DOHH2 (cell line): Measurements from ENCODE around the gene ANKRD28.

Experiments used
- H3F3A ChIP-seq: fragments of 200-600 bp; sonication (generic), shearing (Covaris generic); 2 replicates; pipeline ENCODE4 v1.6.0; 2016; ENCODE audit warnings: antibody characterized with exemption, mild to moderate bottlenecking; ENCODE audit not compliant: control insufficient read depth, insufficient read depth
- H3K27ac ChIP-seq: fragments of 200-600 bp; sonication (generic); 2 replicates; pipeline ENCODE4 v1.5.1; 2014; ENCODE audit warnings: low read depth, mild to moderate bottlenecking, low read length, moderate library complexity
- H3K27me3 ChIP-seq: fragments of 200-600 bp; sonication (generic); 2 replicates; pipeline ENCODE4 v1.6.1; 2014; ENCODE audit warnings: mild to moderate bottlenecking, low read length, mixed read lengths; ENCODE audit not compliant: control insufficient read depth
- H3K36me3 ChIP-seq: fragments of 200-600 bp; sonication (generic); 2 replicates; pipeline ENCODE4 v1.6.1; 2014; ENCODE audit warnings: mild to moderate bottlenecking, low read length, moderate library complexity, mixed read lengths; ENCODE audit not compliant: control insufficient read depth
- H3K4me1 ChIP-seq: fragments of 200-600 bp; sonication (generic); 2 replicates; pipeline ENCODE4 v1.6.1; 2014; ENCODE audit warnings: mild to moderate bottlenecking, low read length, mixed read lengths; ENCODE audit not compliant: control insufficient read depth
- H3K4me2 ChIP-seq: fragments of 200-600 bp; sonication (generic); 2 replicates; pipeline ENCODE4 v1.6.0; 2014; ENCODE audit warnings: mild to moderate bottlenecking, low read length, moderate library complexity
- H3K4me3 ChIP-seq: fragments of 200-600 bp; sonication (generic); 2 replicates; pipeline ENCODE4 v1.5.1; 2014; ENCODE audit warnings: mild to moderate bottlenecking, low read length, mixed read lengths
- H3K79me2 ChIP-seq: fragments of 200-600 bp; sonication (generic); 2 replicates; pipeline ENCODE4 v1.6.1; 2014; ENCODE audit warnings: mild to moderate bottlenecking, low read length, mixed read lengths; ENCODE audit not compliant: control insufficient read depth
- H3K9me2 ChIP-seq: fragments of 200-600 bp; sonication (generic); replicated peaks from 2 replicates; pipeline ENCODE4 v1.6.1; 2014; ENCODE audit warnings: mild to moderate bottlenecking, low read length, mixed read lengths; ENCODE audit not compliant: control insufficient read depth
- H3K9me3 ChIP-seq: fragments of 200-600 bp; sonication (generic); 2 replicates; pipeline ENCODE4 v1.6.1; 2014; ENCODE audit warnings: antibody characterized with exemption, low read length, mixed read lengths; ENCODE audit not compliant: control insufficient read depth, insufficient read depth
- H4K20me1 ChIP-seq: fragments of 200-600 bp; sonication (generic); 2 replicates; pipeline ENCODE4 v1.6.0; 2014; ENCODE audit warnings: low read depth, mild to moderate bottlenecking, antibody characterized with exemption, low read length, moderate library complexity; ENCODE audit not compliant: control insufficient read depth, insufficient read depth
- EZH2phosphoT487 ChIP-seq: fragments of 200-600 bp; sonication (generic); IDR thresholded peaks from 2 replicates; pipeline ENCODE4 v1.6.1; 2017; ENCODE audit warnings: borderline replicate concordance, mild to moderate bottlenecking, antibody characterized with exemption, low read length, moderate library complexity, mixed read lengths
- TF ChIP-seq, protein P1 (sequence below): fragments of 200-600 bp; sonication (generic); IDR thresholded peaks from one replicate; pipeline ENCODE4 v1.5.1; 2014; ENCODE audit warnings: antibody characterized with exemption, mild to moderate bottlenecking, low read depth, low read length; ENCODE audit not compliant: poor library complexity, severe bottlenecking

The ANKRD28 gene

GRCh38 chr3:15645740-15646501 is 151.9 kb downstream of the ANKRD28 start:
- TF ChIP-seq, protein P1, sequence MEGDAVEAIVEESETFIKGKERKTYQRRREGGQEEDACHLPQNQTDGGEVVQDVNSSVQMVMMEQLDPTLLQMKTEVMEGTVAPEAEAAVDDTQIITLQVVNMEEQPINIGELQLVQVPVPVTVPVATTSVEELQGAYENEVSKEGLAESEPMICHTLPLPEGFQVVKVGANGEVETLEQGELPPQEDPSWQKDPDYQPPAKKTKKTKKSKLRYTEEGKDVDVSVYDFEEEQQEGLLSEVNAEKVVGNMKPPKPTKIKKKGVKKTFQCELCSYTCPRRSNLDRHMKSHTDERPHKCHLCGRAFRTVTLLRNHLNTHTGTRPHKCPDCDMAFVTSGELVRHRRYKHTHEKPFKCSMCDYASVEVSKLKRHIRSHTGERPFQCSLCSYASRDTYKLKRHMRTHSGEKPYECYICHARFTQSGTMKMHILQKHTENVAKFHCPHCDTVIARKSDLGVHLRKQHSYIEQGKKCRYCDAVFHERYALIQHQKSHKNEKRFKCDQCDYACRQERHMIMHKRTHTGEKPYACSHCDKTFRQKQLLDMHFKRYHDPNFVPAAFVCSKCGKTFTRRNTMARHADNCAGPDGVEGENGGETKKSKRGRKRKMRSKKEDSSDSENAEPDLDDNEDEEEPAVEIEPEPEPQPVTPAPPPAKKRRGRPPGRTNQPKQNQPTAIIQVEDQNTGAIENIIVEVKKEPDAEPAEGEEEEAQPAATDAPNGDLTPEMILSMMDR, result no peak
- TF ChIP-seq EZH2phosphoT487, result no peak
- peaks cover 21% of the 10 kb centered on the region for H3K4me1 ChIP-seq
- no peaks in the 10 kb centered on the region for H3K27me3 ChIP-seq
- H3K36me3 ChIP-seq, result no peaks in the 10 kb centered on the region
- no peaks in the 10 kb centered on the region for H3F3A ChIP-seq
- H3K9me2 ChIP-seq, result no peaks in the 10 kb centered on the region
- no peak overlapping the region for H3K4me3 ChIP-seq
- no peak overlapping the region for H3K27ac ChIP-seq
- H3K4me2 ChIP-seq, result no peak overlapping the region
- H3K9me3 ChIP-seq, result no peaks in the 10 kb centered on the region
- no peaks in the 10 kb centered on the region for H3K79me2 ChIP-seq
- H4K20me1 ChIP-seq, result no peaks in the 10 kb centered on the region

DNA sequence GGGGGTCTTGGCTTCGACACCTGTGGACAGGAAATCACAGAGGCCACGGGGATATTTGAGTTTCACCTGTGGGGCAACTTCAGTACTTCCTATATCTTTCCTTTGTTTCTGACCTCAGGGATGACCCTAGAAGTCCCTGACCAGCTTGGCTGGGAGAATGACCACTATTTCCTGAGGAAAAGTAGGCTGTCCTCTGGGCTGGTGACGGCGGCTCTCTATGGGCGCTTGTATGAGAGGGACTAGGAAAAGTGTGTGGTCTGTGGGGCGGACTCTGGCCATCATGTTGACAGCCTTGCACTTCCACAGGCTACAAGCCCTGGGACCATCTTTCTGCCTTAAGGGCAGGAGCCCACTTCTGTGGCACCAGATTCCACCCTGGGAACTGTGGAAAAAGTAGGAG is 152.5 kb downstream of the ANKRD28 start:
- no peaks in the 10 kb centered on the region for H4K20me1 ChIP-seq
- TF ChIP-seq, protein P1, result no peak
- no peak for TF ChIP-seq EZH2phosphoT487
- H3K9me3 ChIP-seq, result no peaks in the 10 kb centered on the region
- no peaks in the 10 kb centered on the region for H3K79me2 ChIP-seq
- H3K9me2 ChIP-seq, result no peaks in the 10 kb centered on the region
- no peak overlapping the region for H3K27ac ChIP-seq
- peaks cover 21% of the 10 kb centered on the region for H3K4me1 ChIP-seq
- H3F3A ChIP-seq, result no peaks in the 10 kb centered on the region
- H3K27me3 ChIP-seq, result no peaks in the 10 kb centered on the region
- H3K4me3 ChIP-seq, result no peak overlapping the region
- H3K4me2 ChIP-seq, result no peak overlapping the region
- no peaks in the 10 kb centered on the region for H3K36me3 ChIP-seq

DNA sequence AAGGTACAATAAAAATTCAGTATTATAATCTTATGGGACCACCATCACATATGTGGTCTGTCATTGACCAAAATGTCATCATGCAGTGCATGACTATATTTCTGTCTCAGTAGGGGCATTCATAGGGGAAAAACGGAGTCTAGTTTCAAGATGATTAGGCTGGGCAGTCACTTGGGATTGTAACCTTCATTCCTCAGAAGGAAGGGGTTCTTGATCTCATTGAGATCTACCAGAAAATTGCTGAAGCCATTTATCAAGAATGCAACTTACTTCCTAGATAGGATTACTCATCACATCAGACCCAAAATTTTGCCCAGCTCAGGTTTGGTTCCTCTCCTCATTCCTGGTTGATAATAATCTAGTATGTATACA is 158.9 kb downstream of the ANKRD28 start:
- H3K4me1 ChIP-seq, result peaks cover 6% of the 10 kb centered on the region

More for the DNA sequence above, 158.9 kb downstream of the ANKRD28 start:
- no peak for TF ChIP-seq EZH2phosphoT487
- TF ChIP-seq, protein P1, result no peak
- no peaks in the 10 kb centered on the region for H3K36me3 ChIP-seq
- no peaks in the 10 kb centered on the region for H3K79me2 ChIP-seq
- H3K27ac ChIP-seq, result no peak overlapping the region
- no peaks in the 10 kb centered on the region for H4K20me1 ChIP-seq
- no peaks in the 10 kb centered on the region for H3F3A ChIP-seq
- no peak overlapping the region for H3K4me3 ChIP-seq
- no peaks in the 10 kb centered on the region for H3K27me3 ChIP-seq
- H3K4me2 ChIP-seq, result no peak overlapping the region
- no peaks in the 10 kb centered on the region for H3K9me3 ChIP-seq
- H3K9me2 ChIP-seq, result no peaks in the 10 kb centered on the region
